ENCODE results near the gene MTAP. TPM values are rescaled to one million over a fixed set of nuclear protein-coding genes. Genes with fewer than 3 reads are reported as not detected.

MTAP gene
- polyA plus RNA-seq, 1 donor from 2014 or later: 7.7 TPM

- no peaks in the 10 kb centered on the region for H3K36me3 ChIP-seq (ENCODE audit: insufficient read depth, low read length)
- no peak overlapping the region for H3K4me2 ChIP-seq (ENCODE audit: low read length)
- H3K79me2 ChIP-seq (replicated peaks; ENCODE audit: insufficient read depth, low read length): no peaks in the 10 kb centered on the region
- no peak for TF ChIP-seq REST (IDR thresholded peaks at IDR 0.05; ENCODE audit: borderline replicate concordance)
- no peak for TF ChIP-seq RAD21 (conservative IDR thresholded peaks at IDR 0.05)
- no peak for TF ChIP-seq EZH2 (IDR thresholded peaks at IDR 0.05; ENCODE audit: borderline replicate concordance, insufficient read depth, low read length, poor library complexity, severe bottlenecking)
- no peak for TF ChIP-seq EP300 (conservative IDR thresholded peaks at IDR 0.05; ENCODE audit: poor library complexity, severe bottlenecking)
- TF ChIP-seq CTCF (IDR thresholded peaks at IDR 0.05; ENCODE audit: poor library complexity, severe bottlenecking): no peak
- TF ChIP-seq POLR2AphosphoS5 (IDR thresholded peaks at IDR 0.05): no peak
- no peak for TF ChIP-seq SMC3 (conservative IDR thresholded peaks at IDR 0.05; ENCODE audit: poor library complexity)
- TF ChIP-seq MXI1 (conservative IDR thresholded peaks at IDR 0.05; ENCODE audit: poor library complexity, severe bottlenecking): no peak
- no peak for TF ChIP-seq TAF1 (IDR thresholded peaks at IDR 0.05; ENCODE audit: low read depth)
- H3F3A ChIP-seq (ENCODE audit: insufficient read depth, low read length, poor library complexity, severe bottlenecking): no peaks in the 10 kb centered on the region
- H3K4me3 ChIP-seq (ENCODE audit: low read length): no peak overlapping the region
- no peaks in the 10 kb centered on the region for H4K20me1 ChIP-seq (ENCODE audit: insufficient read depth)
- H3K27me3 ChIP-seq (ENCODE audit: insufficient read depth, low read depth, low read length): no peaks in the 10 kb centered on the region
- no peak overlapping the region for H2AFZ ChIP-seq (ENCODE audit: low read depth, low read length)
- H3K9ac ChIP-seq (ENCODE audit: low read length): no peak overlapping the region
- H3K9me3 ChIP-seq (ENCODE audit: low read length): no peaks in the 10 kb centered on the region
- no peaks in the 10 kb centered on the region for H3K9me2 ChIP-seq (ENCODE audit: insufficient read depth, low read length)
- no peak overlapping the region for H3K27ac ChIP-seq (ENCODE audit: low read length)
Observed at GRCh38 chr9:21931428-21931827, 129.0 kb downstream of the MTAP start.

GRCh38 chr9:21933281-21933680 is 130.8 kb downstream of the MTAP start:
- Histone ChIP-seq H3F3A (ENCODE audit: insufficient read depth, low read length, poor library complexity, severe bottlenecking) (no peaks in the 10 kb centered on the region), H3K4me3 (ENCODE audit: low read length) (no peak overlapping the region), H4K20me1 (ENCODE audit: insufficient read depth) (no peaks in the 10 kb centered on the region), H3K36me3 (ENCODE audit: insufficient read depth, low read length) (no peaks in the 10 kb centered on the region), H3K27ac (ENCODE audit: low read length) (no peak overlapping the region), H2AFZ (ENCODE audit: low read depth, low read length) (no peak overlapping the region), H3K9me2 (ENCODE audit: insufficient read depth, low read length) (no peaks in the 10 kb centered on the region), H3K4me2 (ENCODE audit: low read length) (no peak overlapping the region), H3K9ac (ENCODE audit: low read length) (no peak overlapping the region), H3K79me2 (replicated peaks; ENCODE audit: insufficient read depth, low read length) (no peaks in the 10 kb centered on the region), H3K27me3 (ENCODE audit: insufficient read depth, low read depth, low read length) (no peaks in the 10 kb centered on the region), H3K9me3 (ENCODE audit: low read length) (no peaks in the 10 kb centered on the region)
- no peak for TF ChIP-seq EZH2 (IDR thresholded peaks at IDR 0.05; ENCODE audit: borderline replicate concordance, insufficient read depth, low read length, poor library complexity, severe bottlenecking)
- TF ChIP-seq EP300 (conservative IDR thresholded peaks at IDR 0.05; ENCODE audit: poor library complexity, severe bottlenecking): no peak
- TF ChIP-seq TAF1 (IDR thresholded peaks at IDR 0.05; ENCODE audit: low read depth): no peak
- no peak for TF ChIP-seq SMC3 (conservative IDR thresholded peaks at IDR 0.05; ENCODE audit: poor library complexity)
- TF ChIP-seq MXI1 (conservative IDR thresholded peaks at IDR 0.05; ENCODE audit: poor library complexity, severe bottlenecking): no peak
- TF ChIP-seq REST (IDR thresholded peaks at IDR 0.05; ENCODE audit: borderline replicate concordance): no peak
- no peak for TF ChIP-seq POLR2AphosphoS5 (IDR thresholded peaks at IDR 0.05)
- no peak for TF ChIP-seq CTCF (IDR thresholded peaks at IDR 0.05; ENCODE audit: poor library complexity, severe bottlenecking)
- TF ChIP-seq RAD21 (conservative IDR thresholded peaks at IDR 0.05): no peak

All from neural cell (in vitro differentiated cells).